MV-4-11 (cell line): ENCODE results near the gene MAL.

Experiments
- DNase-seq: peaks from one replicate; lab custom pipeline; 2025; lab: John Stamatoyannopoulos, UW

MAL gene

DNA sequence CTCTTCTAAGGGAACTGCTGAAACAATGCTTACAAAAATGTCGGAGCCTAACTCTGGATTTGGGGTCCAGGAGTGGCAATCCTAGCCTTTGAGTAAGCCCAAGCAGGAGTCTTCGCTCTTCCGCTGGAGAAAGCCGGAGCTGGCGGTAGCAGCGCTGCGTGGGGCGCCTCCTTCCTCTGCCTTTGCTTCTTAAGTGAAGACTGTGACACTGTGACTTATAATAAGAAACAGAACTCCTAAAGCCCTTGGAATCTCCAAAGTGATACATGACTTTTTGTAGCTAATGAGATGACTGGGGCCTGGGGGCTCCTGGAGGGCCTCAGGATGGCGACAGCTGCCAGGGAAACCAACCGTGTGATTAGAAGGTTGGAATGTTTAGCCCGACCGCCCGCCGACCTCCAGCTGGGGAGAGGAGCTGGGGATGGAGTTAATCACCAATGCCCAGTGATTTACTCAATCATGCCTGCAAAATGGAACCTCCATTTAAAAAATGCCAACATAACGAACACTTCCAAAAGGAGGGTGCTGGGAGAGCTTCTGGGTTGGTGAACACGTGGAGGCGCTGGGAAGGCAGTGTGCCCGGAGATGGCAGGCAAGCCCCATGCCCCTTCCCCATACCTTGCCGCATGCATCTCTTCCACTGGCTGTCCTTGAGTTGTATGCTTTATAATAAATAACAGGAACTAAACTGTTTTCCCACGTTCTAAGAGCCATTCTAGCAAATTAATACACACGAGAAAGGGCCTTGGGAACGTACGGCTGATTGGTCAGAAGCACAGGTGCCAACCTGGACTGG, 29.0 kb upstream of the MAL start:
- no peak for DNase-seq

DNA sequence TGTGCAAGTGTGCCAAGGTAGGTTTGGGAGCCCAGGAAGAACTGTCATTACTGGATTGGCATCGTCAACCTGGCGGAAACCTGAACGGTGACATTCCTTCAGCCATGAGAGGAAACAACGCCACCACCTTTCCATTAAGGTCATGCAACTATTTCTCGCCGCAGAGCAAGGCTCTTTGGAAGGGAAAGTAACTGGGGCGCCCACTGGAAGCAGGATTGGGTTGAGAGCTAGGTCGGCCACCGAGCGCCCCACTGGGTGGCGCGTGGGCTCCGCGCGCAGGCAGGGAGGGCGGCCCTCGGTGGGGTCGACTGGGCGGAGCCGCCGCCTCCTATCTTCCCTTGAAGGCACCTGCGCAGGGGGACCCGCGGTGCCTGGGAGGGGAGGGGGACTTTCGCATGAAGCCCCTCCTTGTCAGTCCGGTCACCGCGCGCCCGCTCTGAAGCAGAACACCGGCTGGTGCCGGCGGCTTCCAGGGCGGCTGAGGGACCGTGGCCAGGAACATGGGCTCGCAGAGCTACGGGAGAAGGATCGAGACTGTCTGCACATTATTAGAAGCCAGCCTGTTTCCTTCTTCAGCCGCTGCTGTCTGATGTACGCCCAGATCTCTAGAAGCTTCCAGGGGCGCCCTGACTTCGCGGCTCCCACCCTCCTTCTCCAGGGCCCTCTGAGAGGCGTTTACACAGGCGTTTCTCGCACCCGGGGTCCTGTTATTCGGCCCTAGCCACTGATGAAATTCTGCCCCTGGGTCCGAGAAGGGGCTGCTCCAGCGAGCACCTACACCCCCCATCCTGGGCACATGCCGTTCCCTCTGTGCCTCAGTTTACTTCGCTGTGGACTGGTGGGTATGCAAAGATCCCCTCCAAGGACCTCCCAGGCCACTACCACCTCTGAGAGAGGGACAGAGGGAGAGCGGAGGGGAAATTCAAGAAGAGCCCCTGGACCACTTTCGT, 27.3 kb upstream of the MAL start:
- no peak for DNase-seq

DNA sequence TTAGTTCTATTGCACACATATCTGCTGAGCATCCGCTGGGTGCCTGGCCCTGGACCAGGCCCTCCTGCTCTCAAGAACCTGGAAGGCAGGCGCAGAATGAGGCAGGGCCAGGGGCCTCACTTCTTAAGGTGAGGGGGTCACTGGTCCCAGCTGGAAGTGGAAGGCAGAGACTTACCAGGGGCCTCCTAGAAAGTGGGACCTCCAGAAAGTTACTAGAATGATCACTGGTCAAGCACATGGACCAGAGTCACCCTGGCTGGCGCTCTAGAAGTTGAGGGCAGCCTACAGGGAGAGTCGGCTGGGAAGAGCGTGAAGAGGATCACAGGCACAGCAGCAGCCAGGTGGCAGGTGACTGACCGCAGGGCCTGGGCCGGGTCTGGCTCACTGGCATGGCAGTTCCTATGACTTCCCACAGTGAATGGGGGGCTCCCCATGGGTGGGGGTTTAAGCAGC, 26.1 kb upstream of the MAL start:
- DNase-seq = no peak

DNA sequence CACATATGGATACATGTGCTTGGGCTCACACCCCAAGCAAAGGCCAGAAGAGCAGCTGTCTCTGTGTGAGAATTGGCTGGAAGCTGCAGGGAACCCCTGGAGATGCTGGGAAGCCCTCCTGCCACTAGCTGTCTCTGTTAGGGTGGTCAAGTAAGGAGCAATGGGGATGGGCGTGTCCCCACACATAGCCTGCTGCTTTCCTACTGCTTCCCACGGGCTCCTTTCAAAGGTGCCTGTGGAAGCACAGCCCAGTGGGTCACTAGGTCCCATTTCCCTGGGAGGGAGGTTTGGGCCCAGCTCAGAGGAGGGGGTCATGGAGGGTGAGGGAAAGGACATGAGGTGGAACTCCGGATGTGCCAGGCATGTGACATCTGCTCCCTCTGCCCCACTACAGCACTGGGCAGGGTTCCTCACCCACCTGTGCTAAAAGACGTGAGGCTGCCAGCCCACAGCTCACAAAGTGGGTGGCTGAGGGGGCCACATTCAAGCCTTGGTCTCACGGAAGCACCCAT, 24.4 kb upstream of the MAL start:
- DNase-seq = no peak

DNA sequence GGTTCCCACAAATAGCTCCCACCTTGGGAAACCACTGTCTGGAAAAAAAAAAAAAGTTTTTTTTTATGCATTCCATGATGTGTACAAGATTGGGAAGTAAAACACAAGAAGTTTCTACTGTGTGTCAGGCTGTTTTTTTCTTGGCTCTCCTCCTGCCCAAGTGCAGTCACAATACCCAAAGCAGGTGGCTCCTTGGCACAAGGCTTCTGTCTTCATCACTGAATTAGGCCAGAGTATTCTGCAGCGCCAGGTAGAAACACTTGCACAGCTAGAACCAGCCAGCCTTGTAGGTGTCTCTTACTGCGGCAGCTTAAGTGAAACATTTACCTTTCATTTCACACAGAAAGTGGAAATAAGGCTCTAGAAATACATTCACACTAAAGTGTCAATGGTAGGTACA, 23.8 kb upstream of the MAL start:
- no peak for DNase-seq

DNA sequence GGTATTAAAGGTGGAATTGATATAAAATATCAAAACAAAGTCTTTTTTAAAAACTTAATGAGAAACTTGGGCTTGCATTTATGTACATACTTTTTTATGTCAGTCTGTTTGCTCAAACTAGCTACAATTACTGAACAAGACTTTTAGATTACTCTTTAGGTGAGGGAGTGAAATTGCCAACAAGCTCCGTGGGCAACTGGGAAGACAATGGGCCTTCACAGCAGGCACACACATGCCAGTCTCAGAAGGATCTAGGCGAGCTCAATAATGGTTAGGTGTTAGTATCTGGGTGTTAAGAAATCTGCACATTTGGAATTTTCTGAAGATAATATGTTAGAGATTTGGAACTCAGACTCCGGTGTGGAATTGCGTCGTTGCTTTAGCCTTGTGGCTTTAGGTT, 23.0 kb upstream of the MAL start:
- no peak for DNase-seq

DNA sequence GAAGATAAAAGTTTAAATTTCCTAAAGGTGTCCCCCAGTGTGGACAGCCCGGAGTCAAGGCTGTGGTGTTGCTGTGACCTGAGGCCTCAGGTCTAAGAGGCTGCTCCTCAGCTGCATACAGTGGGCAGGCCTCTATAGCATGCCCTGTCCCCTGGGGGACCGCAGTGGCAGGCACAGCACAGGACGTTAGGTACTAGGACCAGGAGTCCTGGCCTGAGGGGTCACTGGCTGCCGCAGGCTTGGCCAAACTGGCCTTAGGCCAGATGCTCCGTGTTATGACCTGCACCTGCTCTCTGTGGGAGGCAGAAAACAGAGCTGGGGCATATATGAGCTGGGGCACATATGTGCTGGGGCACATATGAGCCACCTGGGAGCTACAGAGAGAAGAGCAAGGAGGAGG, 21.2 kb upstream of the MAL start:
- no peak for DNase-seq

DNA sequence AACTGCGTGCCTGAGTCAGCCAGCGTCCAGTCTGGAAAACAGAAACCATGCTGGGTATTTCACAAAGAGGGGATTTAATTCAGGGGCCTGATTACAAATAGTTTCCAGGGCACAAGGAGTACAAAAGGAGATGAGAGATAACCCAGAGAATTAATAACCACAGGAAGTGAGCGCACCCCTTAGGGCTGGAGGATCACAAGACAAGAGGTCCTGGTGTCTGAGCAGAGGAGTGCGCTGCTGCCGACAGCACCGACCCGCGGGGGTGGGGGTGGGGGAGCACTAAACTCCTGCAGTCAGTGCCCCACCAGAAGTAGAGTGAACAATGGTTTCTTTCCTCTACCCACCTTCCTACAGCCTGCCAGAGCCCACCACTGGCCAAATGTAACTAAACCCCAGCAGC, 20.8 kb upstream of the MAL start:
- no peak for DNase-seq

DNA sequence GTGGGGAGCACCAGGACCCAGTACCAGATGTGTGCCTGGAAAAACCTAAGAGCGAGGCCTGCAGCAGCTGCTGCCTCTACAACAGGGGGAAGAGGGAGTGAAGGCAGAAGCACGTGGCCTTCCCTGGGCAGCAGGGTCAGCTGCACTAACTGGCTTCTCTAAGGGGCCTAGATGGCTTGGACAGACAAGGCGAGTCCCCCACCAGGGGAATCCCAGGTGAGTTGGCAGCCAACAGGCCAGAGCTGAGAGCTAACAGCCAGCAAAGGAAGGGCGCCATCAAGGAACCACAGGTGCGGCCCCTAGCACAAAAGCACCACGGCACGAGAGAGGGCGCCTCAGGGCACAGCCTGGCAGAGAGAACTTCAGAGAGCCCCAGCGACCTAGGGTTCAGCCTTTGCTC, 19.8 kb upstream of the MAL start:
- DNase-seq = no peak

DNA sequence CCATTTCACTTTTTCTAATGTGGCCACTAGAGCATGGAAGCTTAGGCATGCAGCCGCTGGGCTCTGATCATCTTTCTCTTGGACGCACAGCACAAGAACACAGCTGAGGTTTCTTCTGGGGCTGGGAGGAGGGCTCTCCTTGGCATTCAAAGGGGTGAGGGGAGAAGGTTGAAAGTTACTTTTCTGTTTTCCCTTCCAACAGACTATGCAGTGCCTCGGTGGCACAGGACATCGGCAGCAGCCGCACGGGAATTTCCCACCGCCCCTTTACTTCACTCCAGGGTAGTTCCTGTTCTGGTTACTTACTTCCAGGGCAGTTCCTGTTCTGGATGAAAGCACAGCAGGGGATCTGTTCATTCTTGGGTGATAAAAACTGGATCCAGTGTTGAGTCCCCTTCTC, 18.9 kb upstream of the MAL start:
- DNase-seq = no peak

DNA sequence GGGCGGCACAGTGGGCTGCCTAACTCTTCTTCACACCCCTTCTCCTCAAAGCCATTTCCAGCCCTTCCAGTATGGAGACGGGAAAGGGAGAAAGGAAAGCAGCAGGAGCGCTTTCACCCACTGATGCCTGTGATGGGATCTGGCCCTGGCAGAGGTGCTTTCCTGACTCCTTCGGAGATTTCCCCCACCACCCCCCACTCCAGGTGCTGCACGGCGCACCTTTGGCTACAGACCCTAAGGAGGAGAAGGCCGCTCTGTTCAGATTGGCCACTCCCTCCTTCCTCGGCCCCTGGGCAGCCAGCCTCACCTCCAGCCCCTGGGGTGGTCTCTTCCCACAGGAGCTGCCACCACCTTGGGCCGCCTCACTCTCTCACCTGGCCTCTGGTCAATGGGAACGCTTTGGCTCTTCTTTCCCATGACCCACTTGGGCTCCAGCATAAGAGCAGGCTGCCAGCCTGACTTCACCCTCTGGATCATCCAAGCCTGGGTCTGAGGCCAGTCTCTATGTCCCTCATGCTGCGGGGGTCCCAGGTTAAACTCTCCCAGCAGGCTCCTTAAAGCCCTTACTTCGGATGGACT, 18.4 kb upstream of the MAL start:
- DNase-seq = no peak

DNA sequence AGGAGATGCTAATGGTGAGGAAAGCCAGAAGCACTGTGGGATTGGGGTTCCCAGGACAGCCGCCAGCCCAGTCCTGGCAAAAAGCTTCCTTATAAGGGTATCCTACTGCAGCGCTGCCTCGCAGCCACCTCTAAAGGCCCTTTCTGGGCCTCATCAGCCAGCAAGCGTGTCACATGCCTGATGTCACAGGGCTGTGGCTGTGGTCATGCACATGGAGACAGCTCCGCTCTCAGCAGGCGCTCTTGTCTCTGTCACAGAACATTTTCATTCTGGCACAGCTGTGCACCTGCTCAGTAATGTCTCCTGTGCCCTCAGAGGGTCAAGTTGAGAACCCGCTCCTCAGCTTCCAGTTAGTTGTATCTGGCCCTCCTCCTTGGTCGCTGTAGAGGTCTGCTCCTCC, 17.7 kb upstream of the MAL start:
- no peak for DNase-seq

DNA sequence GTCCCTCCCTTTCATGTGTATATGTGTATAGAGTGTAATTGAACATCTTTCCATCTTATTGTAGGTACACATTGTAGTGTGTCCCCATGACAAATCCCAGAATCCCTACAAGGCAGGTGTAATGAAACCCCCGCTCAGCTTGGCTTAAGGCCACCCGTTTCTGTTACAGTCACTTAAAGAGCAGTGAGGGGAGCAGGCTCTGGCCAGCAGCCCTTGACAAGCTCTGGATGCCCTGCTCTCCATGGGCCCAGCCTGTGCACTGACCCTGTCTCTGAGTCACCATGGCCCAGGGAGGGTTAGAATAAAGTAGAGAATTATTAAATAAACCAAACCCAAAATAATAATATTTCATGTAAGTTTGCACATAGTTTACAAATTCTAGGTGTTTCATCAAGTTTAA, 17.2 kb upstream of the MAL start:
- DNase-seq = no peak

DNA sequence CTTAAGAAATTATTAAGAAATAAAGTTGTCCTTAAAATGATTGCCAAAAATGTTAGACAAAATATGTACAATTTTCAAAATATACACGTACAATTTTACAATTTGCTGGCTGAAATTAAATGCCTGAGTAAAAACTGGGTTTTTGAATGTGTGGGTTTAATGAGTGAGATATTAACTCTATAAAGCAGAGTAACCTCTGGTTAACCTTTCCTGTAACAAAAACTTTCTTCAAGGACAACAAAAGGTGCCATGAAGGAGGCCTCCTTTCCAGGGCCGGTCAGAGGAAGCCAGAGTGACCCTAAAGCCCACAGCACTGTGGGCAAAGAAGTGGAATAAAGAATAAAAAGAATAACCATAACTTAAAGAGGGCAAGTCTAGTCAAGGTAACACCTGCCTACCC, 16.5 kb upstream of the MAL start:
- no peak for DNase-seq

DNA sequence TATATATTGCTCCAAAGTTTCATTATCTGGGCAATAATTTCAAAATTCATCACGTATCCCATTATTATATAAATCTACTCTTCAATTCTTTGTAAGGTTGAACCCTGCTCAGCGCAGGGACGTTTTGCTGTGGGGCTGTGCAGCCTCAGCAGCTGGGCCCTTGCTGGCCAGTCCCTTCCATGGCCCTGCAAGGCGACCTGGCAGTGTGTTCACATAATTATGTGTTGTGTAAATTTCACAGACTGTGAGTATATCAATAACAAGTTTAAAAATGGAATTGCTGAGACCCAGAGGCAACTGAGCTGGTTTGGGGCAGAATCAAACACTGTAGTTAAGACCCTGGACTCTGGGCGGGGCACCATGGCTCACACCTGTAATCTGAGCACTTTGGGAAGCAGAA, 16.1 kb upstream of the MAL start:
- no peak for DNase-seq

DNA sequence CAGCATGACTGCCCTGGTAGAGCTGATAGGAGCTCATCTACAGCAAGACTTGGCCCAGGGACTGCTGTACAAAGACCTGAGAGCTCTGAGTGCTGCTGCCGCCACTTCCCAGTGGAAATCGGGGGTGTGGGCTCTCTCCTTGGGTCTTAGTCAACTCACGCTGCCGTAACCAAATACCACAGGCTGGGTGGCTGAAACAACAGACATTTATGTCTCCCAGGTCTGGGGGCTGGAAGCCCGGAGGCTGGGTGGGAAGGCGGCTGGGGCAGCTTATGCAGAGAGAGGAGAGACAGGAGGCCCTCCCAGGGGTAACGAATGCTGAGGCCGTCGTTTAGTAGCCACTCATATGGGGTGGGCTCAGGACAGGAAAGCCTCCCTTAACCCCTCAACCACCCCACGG, 15.4 kb upstream of the MAL start:
- no peak for DNase-seq

DNA sequence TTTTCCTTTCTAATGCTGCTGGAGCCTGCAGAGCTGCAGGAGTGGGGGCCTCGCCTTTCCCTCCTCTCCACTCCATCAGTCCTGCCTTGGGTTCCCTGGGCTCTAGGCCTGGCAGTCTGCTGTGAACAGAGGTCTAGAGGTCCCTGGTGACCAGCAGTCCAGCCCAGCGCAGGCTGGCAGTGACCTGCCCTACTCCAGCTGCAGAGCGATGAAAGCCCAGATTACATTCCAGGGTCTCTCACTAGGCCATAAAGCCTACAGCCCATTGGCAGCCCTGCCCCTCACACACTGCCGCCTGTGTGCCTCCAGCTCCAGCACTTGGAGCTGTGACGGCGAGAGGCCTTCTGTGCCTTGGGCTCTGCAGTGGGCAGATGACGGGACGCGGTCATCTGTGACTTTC, 14.8 kb upstream of the MAL start:
- no peak for DNase-seq

DNA sequence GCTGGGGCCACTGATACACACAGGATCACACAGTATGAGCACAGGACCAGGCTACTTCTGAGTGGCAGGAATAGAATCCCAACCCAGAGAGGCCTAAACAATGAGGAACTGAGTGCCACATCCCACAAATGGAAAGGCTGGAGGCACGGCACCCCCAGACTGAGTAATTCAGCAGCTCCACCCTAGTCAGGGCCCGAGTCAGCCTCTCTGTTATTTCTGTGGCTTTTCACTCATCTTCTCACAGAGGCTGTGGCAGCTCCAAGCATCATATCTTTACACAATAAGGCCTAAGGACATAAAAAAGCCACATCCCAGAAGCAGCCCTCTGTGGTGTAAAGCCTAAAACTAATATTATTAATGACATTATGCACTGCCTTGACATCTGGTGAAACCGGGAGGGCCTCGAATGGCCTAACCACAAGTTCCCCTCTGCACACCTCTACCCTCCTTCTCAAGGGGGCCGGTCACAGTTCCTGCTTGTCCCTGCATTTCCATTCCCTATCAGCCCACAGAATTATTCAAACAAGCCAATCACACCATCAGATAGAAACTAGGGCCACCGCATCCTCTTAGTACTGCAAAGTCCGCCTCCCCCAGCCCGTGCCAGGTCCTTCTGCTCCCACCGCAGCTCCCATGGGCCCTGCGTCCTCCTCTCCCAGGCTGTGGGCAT, 12.5 kb upstream of the MAL start:
- peak; percentile 81 for DNase-seq

DNA sequence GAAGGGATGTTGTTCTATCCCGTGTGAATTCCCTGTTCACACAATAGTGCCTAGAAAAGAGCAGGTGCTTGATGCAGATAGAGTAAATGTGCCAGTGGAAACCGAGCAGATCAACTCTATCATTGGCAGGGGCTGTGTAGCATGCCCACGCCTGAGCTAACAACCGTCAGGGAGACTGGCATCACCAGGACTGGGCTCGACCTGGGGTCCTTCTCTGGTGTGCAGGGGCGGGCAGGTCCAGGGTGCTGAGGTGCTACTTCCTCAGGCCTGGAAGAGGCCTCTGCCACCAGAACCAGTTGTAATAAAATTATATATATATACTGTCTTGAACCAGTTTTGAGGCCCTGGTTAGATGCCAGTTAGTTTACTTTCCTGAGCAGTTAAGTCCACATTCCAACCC, 11.8 kb upstream of the MAL start:
- DNase-seq = no peak

DNA sequence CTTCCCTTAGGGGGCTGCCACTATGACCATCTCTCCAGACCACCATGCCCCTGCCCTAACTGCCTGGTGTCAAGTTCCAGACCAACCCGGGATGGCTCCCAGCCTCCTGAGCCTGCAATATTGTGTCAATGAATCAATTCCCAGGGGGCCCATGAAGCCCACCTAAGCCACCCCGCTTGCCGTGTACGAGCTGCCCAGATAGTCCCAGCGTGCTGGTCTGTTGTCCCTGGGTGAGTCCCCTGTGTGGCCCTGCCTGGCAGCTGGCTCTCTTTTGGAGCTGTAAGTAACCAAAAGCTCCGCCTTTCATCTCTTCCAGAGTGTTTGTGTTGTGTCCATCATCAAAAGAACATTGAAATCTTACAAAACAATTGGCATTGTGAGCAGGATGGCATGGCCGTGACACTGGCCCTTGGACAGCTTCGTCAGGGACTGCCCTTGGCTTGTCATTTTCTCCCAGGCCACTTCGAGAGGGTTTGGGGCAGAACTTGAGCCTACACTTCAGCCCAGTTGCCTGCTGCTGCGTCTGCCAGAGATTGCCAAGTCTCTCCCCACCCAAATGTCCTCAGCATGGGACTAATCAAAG, 11.3 kb upstream of the MAL start:
- no peak for DNase-seq

DNA sequence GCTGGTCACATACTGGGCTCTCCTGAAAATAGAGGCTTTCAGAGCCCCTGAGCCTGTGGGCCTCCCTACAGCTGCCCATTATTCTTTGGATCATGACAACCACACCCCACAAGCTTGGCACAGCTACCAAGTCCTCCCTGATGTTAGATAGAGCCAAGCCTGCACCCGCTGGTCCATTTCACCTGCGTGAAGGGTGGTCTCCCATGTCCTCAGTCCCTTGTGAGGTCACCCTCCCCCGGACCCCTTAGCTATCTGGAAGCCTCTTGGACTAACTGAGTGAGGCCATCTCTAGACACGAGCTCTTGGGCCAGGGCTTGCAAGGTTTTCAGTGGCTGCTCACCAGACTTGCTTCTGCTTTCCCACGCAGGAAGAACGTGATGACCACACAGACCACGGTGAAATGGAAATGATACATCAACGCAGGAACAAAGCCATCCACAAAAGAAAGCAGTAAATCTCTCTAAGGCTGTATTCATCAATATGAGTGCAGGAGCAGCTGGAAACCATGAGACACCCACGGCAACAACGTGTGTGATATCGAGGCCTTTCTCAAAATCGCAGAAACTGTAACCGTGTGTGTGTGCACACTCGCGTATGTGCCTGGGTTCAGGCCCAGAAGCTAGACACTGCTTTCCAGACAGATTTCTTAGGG, 10.1 kb upstream of the MAL start:
- peak; percentile 49 for DNase-seq
